Panc1 (cell line): ENCODE results near the gene MOV10L1. TPM values are rescaled to one million over a fixed set of nuclear protein-coding genes. Genes with fewer than 3 reads are reported as not detected.
"Not testable (repeated sequence)": the region's sequence is repeated elsewhere in the genome, so short reads cannot be mapped to it uniquely, and the experiment has no call there.

Experiments
- ATAC-seq: fragments of 200-7000 bp; cut with Tn5 transposase; 2 replicates; pipeline ENCODE4 v1.9.1; 2020; ENCODE audit warnings: mild to moderate bottlenecking, moderate library complexity
- BruUV-seq: library from RNA; stranded (reverse); fragments of 400-500 nt; replicated peaks from 2 replicates; lab custom pipeline; 2021; lab: Mats Ljungman, UMichigan
- CTCF ChIA-PET: fragments of 300-600 bp; sonication (Branson Sonifier 250); formaldehyde crosslinking; loops from one replicate; lab custom pipeline; 2022; ENCODE audit warnings: antibody characterized with exemption; lab: Charles Lee
- POLR2A ChIA-PET: fragments of 300-600 bp; sonication (Branson Sonifier 250); formaldehyde crosslinking; loops from one replicate; lab custom pipeline; 2022; ENCODE audit warnings: antibody characterized with exemption; lab: Charles Lee
- DNase-seq: peaks from one replicate; pipeline ENCODE4 v3.0.0-alpha.2; 2010; ENCODE audit warnings: low read depth, low spot score
- H3K27ac ChIP-seq: 2 replicates; pipeline ENCODE4 v1.5.1; 2011; ENCODE audit warnings: mild to moderate bottlenecking, low read length, inconsistent platforms
- H3K27me3 ChIP-seq: fragments of 200-500 bp; sonication (Bioruptor generic); 2 replicates; pipeline ENCODE4 v1.6.0; 2014; ENCODE audit warnings: low read length, inconsistent platforms; ENCODE audit not compliant: control insufficient read depth, insufficient read depth
- H3K36me3 ChIP-seq: fragments of 200-500 bp; sonication (Bioruptor generic); 2 replicates; pipeline ENCODE4 v1.5.1; 2014; ENCODE audit warnings: inconsistent platforms, mild to moderate bottlenecking, low read length, moderate library complexity; ENCODE audit not compliant: control insufficient read depth, insufficient read depth
- H3K4me1 ChIP-seq: 2 replicates; pipeline ENCODE4 v1.5.1; 2011; ENCODE audit warnings: inconsistent platforms, mild to moderate bottlenecking, low read length, moderate library complexity; ENCODE audit not compliant: control insufficient read depth, insufficient read depth
- H3K4me3 ChIP-seq, 2 experiments: 2 replicates each; pipeline ENCODE4 v1.5.1; 2011 to 2012; ENCODE audit warnings: low read depth in 2 of 2, low read length in 2 of 2, mild to moderate bottlenecking in 2 of 2, inconsistent platforms in 1 of 2, moderate library complexity in 1 of 2
- H3K9me3 ChIP-seq: fragments of 200-500 bp; sonication (Bioruptor generic); 2 replicates; pipeline ENCODE4 v1.5.1; 2014; ENCODE audit warnings: low read depth, mild to moderate bottlenecking, inconsistent platforms, low read length, moderate library complexity; ENCODE audit not compliant: control insufficient read depth, insufficient read depth
- POLR2AphosphoS5 ChIP-seq: IDR thresholded peaks from 2 replicates; pipeline ENCODE4 v1.6.1; 2012; ENCODE audit warnings: mild to moderate bottlenecking, low read depth, low read length, moderate library complexity
- SIN3A ChIP-seq: IDR thresholded peaks from 2 replicates; pipeline ENCODE4 v1.6.1; 2012; ENCODE audit warnings: low read depth, mild to moderate bottlenecking, low read length, moderate library complexity, borderline replicate concordance; ENCODE audit not compliant: insufficient read depth
- TCF7L2 ChIP-seq: IDR thresholded peaks from 2 replicates; pipeline ENCODE4 v1.6.1; 2011; ENCODE audit warnings: mild to moderate bottlenecking, low read depth, low read length, inconsistent platforms
- in situ Hi-C: cut with HindIII; loops from 2 replicates; pipeline ENCODE4 v1.10.0; 2016; ENCODE audit warnings: low sequenced_read_pairs, low pct_unique_long_range_greater_than_20kb
- intact Hi-C: fragments of 100-400 bp; cut with micrococcal nuclease; formaldehyde crosslinking; loops from one replicate; pipeline ENCODE4 v1.10.0; 2022; ENCODE audit not compliant: unreplicated experiment
- total RNA-seq: library from RNA; stranded (reverse); gene quantifications from one replicate; pipeline ENCODE4 v1.2.1, GENCODE V29; 2021; ENCODE audit not compliant: unreplicated experiment
- TF ChIP-seq, protein P1 (sequence below): fragments of 450-650 bp; IDR thresholded peaks from 2 replicates; pipeline ENCODE4 v1.5.1; 2017; ENCODE audit warnings: mild to moderate bottlenecking
- TF ChIP-seq, protein P2 (sequence below), 2 experiments: IDR thresholded peaks; 2 replicates each; pipeline ENCODE4 v1.6.1; 2011 to 2012; ENCODE audit warnings: low read depth in 2 of 2, control low read depth in 1 of 2, low read length in 1 of 2, mild to moderate bottlenecking in 1 of 2, moderate library complexity in 1 of 2; ENCODE audit not compliant: insufficient read depth in 1 of 2

Gene MOV10L1
- total RNA-seq, 1 experiment from 2014 or later = 0.10 TPM

DNA sequence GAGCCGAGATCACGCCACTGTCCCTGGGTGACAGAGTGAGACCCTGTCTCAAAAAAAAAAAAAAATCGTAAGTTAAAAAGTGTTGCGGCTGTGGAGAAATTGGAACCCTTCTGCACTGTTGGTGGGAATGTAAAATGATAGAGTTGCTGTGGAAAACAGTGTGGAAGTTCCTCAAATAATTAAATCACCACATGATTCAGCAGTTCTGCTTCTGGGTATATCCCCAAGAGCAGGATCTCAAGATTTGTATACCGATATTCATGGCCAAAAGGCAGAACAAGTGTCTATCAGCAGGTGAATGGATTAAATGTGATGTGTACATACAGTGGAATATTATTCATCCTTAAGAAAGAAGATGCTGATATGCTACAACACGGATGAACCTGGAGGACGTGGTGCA lies 114.8 kb downstream of the MOV10L1 start:
- no TSS peak for BruUV-seq
- no peak for ATAC-seq
- intact Hi-C loops (no loop called here), in situ Hi-C loops (no loop called here)
- no peak for TF ChIP-seq TCF7L2
- no peak for TF ChIP-seq SIN3A
- TF ChIP-seq, protein P1, sequence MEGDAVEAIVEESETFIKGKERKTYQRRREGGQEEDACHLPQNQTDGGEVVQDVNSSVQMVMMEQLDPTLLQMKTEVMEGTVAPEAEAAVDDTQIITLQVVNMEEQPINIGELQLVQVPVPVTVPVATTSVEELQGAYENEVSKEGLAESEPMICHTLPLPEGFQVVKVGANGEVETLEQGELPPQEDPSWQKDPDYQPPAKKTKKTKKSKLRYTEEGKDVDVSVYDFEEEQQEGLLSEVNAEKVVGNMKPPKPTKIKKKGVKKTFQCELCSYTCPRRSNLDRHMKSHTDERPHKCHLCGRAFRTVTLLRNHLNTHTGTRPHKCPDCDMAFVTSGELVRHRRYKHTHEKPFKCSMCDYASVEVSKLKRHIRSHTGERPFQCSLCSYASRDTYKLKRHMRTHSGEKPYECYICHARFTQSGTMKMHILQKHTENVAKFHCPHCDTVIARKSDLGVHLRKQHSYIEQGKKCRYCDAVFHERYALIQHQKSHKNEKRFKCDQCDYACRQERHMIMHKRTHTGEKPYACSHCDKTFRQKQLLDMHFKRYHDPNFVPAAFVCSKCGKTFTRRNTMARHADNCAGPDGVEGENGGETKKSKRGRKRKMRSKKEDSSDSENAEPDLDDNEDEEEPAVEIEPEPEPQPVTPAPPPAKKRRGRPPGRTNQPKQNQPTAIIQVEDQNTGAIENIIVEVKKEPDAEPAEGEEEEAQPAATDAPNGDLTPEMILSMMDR = no peak
- TF ChIP-seq, protein P2, sequence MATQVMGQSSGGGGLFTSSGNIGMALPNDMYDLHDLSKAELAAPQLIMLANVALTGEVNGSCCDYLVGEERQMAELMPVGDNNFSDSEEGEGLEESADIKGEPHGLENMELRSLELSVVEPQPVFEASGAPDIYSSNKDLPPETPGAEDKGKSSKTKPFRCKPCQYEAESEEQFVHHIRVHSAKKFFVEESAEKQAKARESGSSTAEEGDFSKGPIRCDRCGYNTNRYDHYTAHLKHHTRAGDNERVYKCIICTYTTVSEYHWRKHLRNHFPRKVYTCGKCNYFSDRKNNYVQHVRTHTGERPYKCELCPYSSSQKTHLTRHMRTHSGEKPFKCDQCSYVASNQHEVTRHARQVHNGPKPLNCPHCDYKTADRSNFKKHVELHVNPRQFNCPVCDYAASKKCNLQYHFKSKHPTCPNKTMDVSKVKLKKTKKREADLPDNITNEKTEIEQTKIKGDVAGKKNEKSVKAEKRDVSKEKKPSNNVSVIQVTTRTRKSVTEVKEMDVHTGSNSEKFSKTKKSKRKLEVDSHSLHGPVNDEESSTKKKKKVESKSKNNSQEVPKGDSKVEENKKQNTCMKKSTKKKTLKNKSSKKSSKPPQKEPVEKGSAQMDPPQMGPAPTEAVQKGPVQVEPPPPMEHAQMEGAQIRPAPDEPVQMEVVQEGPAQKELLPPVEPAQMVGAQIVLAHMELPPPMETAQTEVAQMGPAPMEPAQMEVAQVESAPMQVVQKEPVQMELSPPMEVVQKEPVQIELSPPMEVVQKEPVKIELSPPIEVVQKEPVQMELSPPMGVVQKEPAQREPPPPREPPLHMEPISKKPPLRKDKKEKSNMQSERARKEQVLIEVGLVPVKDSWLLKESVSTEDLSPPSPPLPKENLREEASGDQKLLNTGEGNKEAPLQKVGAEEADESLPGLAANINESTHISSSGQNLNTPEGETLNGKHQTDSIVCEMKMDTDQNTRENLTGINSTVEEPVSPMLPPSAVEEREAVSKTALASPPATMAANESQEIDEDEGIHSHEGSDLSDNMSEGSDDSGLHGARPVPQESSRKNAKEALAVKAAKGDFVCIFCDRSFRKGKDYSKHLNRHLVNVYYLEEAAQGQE (IDR thresholded peaks at IDR 0.05; ENCODE audit: insufficient read depth in 1 of 2, low read depth in 2 of 2, low read length in 1 of 2) = no peak
- TF ChIP-seq POLR2AphosphoS5 = no peak
- peaks cover 9% of the 10 kb centered on the region for H3K4me1 ChIP-seq
- H3K4me3 ChIP-seq = no peak overlapping the region
- H3K27me3 ChIP-seq = no peaks in the 10 kb centered on the region
- no peaks in the 10 kb centered on the region; the same call in 1 of the 2 replicates for H3K36me3 ChIP-seq
- DNase-seq = no peak
- ChIA-PET POLR2A (interaction anchor here (1.1 kb wide), 1 partner anchor 40 kb away, joined by 5 read pairs; no protein-coding TSS in a partner anchor), CTCF (no interaction called here)
- no peaks in the 10 kb centered on the region for H3K9me3 ChIP-seq
- H3K27ac ChIP-seq = no peak overlapping the region

DNA sequence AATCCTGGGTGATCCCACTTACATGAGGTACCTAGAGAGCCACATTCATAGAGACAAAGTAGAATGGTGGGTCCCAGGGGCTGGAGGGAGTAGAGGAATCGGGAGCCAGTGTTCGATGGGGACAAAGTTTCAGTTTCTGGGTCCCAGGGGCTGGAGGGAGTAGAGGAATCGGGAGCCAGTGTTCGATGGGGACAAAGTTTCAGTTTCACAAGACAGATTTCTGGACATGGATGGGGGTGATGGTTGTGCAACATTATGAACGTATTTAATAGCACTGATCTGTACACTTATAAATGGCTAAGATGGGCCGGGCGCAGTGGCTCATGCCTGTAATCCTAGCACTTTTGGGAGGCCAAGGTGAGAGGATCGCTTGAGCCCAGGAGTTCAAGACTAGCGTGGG lies 115.2 kb downstream of the MOV10L1 start:
- H3K27ac ChIP-seq, H3K36me3 ChIP-seq, POLR2A ChIA-PET, intact Hi-C loops, H3K4me1 ChIP-seq, BruUV-seq, ATAC-seq, H3K9me3 ChIP-seq, in situ Hi-C loops, H3K27me3 ChIP-seq, H3K4me3 ChIP-seq, DNase-seq, CTCF ChIA-PET: not testable (repeated sequence)

DNA sequence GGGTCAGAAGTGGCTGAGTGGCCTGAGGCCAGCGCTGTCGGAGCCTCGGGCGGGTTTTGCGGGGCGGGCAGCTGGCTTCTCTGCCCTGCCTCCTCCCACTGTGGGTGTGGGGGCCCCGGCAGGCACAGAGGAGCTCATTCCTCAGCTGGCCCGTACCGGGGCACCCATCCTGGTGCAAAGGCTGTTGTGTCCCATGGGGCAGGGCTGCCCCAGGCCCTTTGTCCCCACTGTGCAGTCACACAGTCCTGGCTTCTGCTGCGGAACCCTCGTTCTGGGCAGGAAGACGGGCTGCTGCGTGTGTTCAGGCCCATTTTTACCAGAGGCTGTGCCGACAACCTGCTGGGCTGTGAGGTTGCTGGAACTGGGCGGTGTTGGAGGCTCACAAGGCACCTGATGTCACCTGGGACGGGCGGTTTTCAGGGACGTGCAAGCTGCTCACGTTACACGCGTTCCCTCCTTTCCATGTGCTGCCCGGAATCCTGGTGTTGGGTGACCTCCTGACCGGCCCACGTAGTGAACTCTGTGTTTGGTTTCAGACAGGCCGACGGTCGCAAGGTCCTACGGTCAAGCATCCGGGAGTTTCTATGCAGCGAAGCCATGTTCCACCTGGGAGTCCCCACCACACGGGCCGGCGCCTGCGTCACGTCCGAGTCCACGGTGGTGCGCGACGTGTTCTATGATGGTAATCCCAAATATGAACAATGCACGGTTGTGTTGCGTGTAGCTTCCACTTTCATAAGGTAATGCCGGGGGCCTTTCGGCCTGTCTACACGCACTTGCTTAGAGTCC lies 116.2 kb downstream of the MOV10L1 start:
- POLR2A ChIA-PET = interaction anchor here (0.5 to 0.8 kb wide), 2 partner anchors 16 to 42 kb away, joined by 3 to 6 read pairs; no protein-coding TSS in a partner anchor
- Histone ChIP-seq H3K36me3 (no peaks in the 10 kb centered on the region), H3K27ac (no peak overlapping the region), H3K9me3 (no peaks in the 10 kb centered on the region), H3K4me3 (no peak overlapping the region), H3K4me1 (peaks cover 7% of the 10 kb centered on the region; the same call in 1 of the 2 replicates), H3K27me3 (no peaks in the 10 kb centered on the region)
- DNase-seq (no peak), ATAC-seq (no peak)
- BruUV-seq = no TSS peak
- in situ Hi-C loops = no loop called here
- CTCF ChIA-PET = interaction anchor here (0.5 kb wide), 1 partner anchor 166 kb away, joined by 4 read pairs; no protein-coding TSS in a partner anchor
- TF ChIP-seq, protein P1 = no peak
- TF ChIP-seq, protein P2 (IDR thresholded peaks at IDR 0.05; ENCODE audit: insufficient read depth in 1 of 2, low read depth in 2 of 2, low read length in 1 of 2) = no peak
- no peak for TF ChIP-seq POLR2AphosphoS5
- no peak for TF ChIP-seq TCF7L2
- TF ChIP-seq SIN3A = no peak
- intact Hi-C loops = no loop called here
